OCI-LY1 (cell line): ENCODE measurements around the gene UGGT1.

Experiments used
- H2AFZ ChIP-seq: fragments of 200-600 bp; sonication (generic), shearing (Covaris generic); 2 replicates; pipeline ENCODE4 v1.6.0; 2014; ENCODE audit warnings: antibody characterized with exemption, mild to moderate bottlenecking, low read length
- H3F3A ChIP-seq: fragments of 200-600 bp; sonication (generic), shearing (Covaris generic); 2 replicates; pipeline ENCODE4 v1.6.0; 2014; ENCODE audit warnings: mild to moderate bottlenecking, antibody characterized with exemption, low read length, moderate library complexity; ENCODE audit not compliant: insufficient read depth
- H3K27ac ChIP-seq: fragments of 200-600 bp; sonication (generic); 2 replicates; pipeline ENCODE4 v1.5.1; 2014; ENCODE audit warnings: low read length, mixed run types, mild to moderate bottlenecking, low read depth; ENCODE audit not compliant: poor library complexity, severe bottlenecking
- H3K27me3 ChIP-seq: fragments of 200-600 bp; sonication (generic); 2 replicates; pipeline ENCODE4 v1.6.0; 2014; ENCODE audit warnings: antibody characterized with exemption, mild to moderate bottlenecking, low read length, moderate library complexity; ENCODE audit not compliant: insufficient read depth
- H3K36me3 ChIP-seq: fragments of 200-600 bp; sonication (generic); 2 replicates; pipeline ENCODE4 v1.6.1; 2014; ENCODE audit warnings: mild to moderate bottlenecking, antibody characterized with exemption, low read length, moderate library complexity, mixed read lengths; ENCODE audit not compliant: insufficient read depth
- H3K4me1 ChIP-seq: fragments of 200-600 bp; sonication (generic); 2 replicates; pipeline ENCODE4 v1.5.1; 2014; ENCODE audit warnings: mild to moderate bottlenecking, low read length, moderate library complexity; ENCODE audit not compliant: insufficient read depth, severe bottlenecking
- H3K4me2 ChIP-seq: fragments of 200-600 bp; sonication (generic), shearing (Covaris generic); 2 replicates; pipeline ENCODE4 v1.6.1; 2014; ENCODE audit warnings: low read length
- H3K4me3 ChIP-seq: fragments of 200-600 bp; sonication (generic); 2 replicates; pipeline ENCODE4 v1.5.1; 2014; ENCODE audit warnings: low read length, low read depth, mild to moderate bottlenecking, mixed read lengths; ENCODE audit not compliant: poor library complexity, severe bottlenecking
- H3K79me2 ChIP-seq: fragments of 200-600 bp; shearing (Covaris generic); 2 replicates; pipeline ENCODE4 v1.6.1; 2016; ENCODE audit warnings: mixed run types, low read length, mixed read lengths; ENCODE audit not compliant: insufficient read depth
- H3K9ac ChIP-seq: fragments of 200-600 bp; sonication (generic), shearing (Covaris generic); 2 replicates; pipeline ENCODE4 v1.6.1; 2014; ENCODE audit warnings: mild to moderate bottlenecking, low read length, mixed read lengths
- H3K9me2 ChIP-seq: fragments of 200-600 bp; sonication (generic), shearing (Covaris generic); 2 replicates; pipeline ENCODE4 v1.6.1; 2014; ENCODE audit warnings: low read depth, mild to moderate bottlenecking, low read length, mixed read lengths
- H3K9me3 ChIP-seq: fragments of 200-600 bp; shearing (Covaris generic); 2 replicates; pipeline ENCODE4 v1.6.1; 2014; ENCODE audit warnings: low read length, mixed read lengths
- H4K20me1 ChIP-seq: fragments of 200-600 bp; sonication (generic), shearing (Covaris generic); 2 replicates; pipeline ENCODE4 v1.6.0; 2016; ENCODE audit warnings: mild to moderate bottlenecking, low read length; ENCODE audit not compliant: insufficient read depth
- EZH2 ChIP-seq: fragments of 200-600 bp; sonication (generic), shearing (Covaris generic); IDR thresholded peaks from 2 replicates; pipeline ENCODE4 v1.8.0; 2017; ENCODE audit warnings: borderline replicate concordance, mixed run types, mild to moderate bottlenecking, antibody characterized with exemption, low read length, moderate library complexity, mixed read lengths
- TF ChIP-seq, protein P1 (sequence below): fragments of 200-600 bp; sonication (generic), shearing (Covaris generic); IDR thresholded peaks from 2 replicates; pipeline ENCODE4 v1.5.1; 2017; ENCODE audit warnings: mild to moderate bottlenecking, antibody characterized with exemption, low read length, moderate library complexity, mixed read lengths

UGGT1 gene

DNA sequence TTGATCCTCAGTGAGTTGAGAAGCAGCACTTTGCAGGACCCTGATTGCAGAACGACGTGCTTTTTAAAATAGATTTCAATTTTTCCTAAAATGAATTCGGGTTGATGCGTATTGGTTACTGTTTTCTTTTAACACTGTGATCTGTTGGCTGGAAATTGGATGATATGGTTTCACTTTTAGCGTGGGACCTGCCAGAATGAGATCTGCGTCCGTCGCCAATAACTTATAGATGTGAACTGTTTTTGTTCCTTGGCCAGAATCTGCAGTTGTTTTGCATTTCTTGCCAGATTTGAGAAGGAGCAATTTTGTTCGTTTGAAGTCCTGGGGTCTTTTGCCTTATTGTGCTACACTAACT lies 703 bp downstream of the UGGT1 start:
- Histone ChIP-seq H3K27ac (peak overlapping the region; percentile 38), H3K9ac (peak overlapping the region; percentile 90), H2AFZ (no peak overlapping the region), H3K36me3 (peaks cover 9% of the 10 kb centered on the region; the same call in 1 of the 2 replicates), H3K79me2 (peaks cover 48% of the 10 kb centered on the region), H3K4me2 (peak overlapping the region; percentile 85), H3K9me3 (no peaks in the 10 kb centered on the region), H3K4me1 (peaks cover 42% of the 10 kb centered on the region), H4K20me1 (no peaks in the 10 kb centered on the region), H3K9me2 (no peaks in the 10 kb centered on the region), H3K27me3 (no peaks in the 10 kb centered on the region), H3F3A (peaks cover 3% of the 10 kb centered on the region; the same call in 1 of the 2 replicates), H3K4me3 (peak overlapping the region; percentile 97)
- no peak for TF ChIP-seq EZH2
- TF ChIP-seq, protein P1, sequence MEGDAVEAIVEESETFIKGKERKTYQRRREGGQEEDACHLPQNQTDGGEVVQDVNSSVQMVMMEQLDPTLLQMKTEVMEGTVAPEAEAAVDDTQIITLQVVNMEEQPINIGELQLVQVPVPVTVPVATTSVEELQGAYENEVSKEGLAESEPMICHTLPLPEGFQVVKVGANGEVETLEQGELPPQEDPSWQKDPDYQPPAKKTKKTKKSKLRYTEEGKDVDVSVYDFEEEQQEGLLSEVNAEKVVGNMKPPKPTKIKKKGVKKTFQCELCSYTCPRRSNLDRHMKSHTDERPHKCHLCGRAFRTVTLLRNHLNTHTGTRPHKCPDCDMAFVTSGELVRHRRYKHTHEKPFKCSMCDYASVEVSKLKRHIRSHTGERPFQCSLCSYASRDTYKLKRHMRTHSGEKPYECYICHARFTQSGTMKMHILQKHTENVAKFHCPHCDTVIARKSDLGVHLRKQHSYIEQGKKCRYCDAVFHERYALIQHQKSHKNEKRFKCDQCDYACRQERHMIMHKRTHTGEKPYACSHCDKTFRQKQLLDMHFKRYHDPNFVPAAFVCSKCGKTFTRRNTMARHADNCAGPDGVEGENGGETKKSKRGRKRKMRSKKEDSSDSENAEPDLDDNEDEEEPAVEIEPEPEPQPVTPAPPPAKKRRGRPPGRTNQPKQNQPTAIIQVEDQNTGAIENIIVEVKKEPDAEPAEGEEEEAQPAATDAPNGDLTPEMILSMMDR = no peak

- Histone ChIP-seq H3K4me2 (peak overlapping the region; percentile 85), H3K27ac (peak overlapping the region; percentile 37), H4K20me1 (no peaks in the 10 kb centered on the region), H3F3A (peaks cover 3% of the 10 kb centered on the region; the same call in 1 of the 2 replicates), H2AFZ (no peak overlapping the region), H3K9ac (peak overlapping the region; percentile 46; the same call in 1 of the 2 replicates), H3K36me3 (peaks cover 14% of the 10 kb centered on the region), H3K4me1 (peaks cover 42% of the 10 kb centered on the region), H3K27me3 (no peaks in the 10 kb centered on the region), H3K9me2 (no peaks in the 10 kb centered on the region), H3K9me3 (no peaks in the 10 kb centered on the region), H3K79me2 (peaks cover 53% of the 10 kb centered on the region), H3K4me3 (peak overlapping the region; percentile 97)
- no peak for TF ChIP-seq EZH2
- TF ChIP-seq, protein P1 = no peak
These were observed 1.7 kb downstream of the UGGT1 start for GRCh38 chr2:128092656-128093055.

DNA sequence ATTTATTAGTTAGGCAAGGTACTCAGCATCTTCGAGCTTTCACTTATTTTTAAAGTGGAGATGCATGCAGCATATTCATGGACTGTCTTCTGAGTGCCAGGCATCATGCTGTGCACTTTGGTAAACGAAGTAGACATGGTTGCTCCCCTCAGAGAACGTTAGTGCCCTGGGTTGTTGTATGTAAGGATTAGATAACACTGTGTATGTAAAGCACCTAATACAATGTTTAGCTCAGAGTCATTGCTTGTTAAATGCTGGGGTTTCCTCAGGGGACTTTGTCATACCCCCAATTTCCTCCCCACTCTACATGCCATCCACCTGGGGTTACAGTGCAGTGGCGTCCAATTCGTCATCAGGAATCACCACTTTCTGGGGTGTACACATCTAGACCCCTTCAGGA lies 2.8 kb downstream of the UGGT1 start:
- peak overlapping the region; percentile 46; the same call in 1 of the 2 replicates for H3K9ac ChIP-seq
- H3K4me3 ChIP-seq = peak overlapping the region; percentile 97
- peaks cover 53% of the 10 kb centered on the region for H3K79me2 ChIP-seq
- peak overlapping the region; percentile 85 for H3K4me2 ChIP-seq
- no peaks in the 10 kb centered on the region for H4K20me1 ChIP-seq
- H3K27me3 ChIP-seq = no peaks in the 10 kb centered on the region
- H3K4me1 ChIP-seq = peaks cover 42% of the 10 kb centered on the region
- H2AFZ ChIP-seq = no peak overlapping the region
- peaks cover 25% of the 10 kb centered on the region for H3K36me3 ChIP-seq
- H3K27ac ChIP-seq = peak overlapping the region; percentile 37
- H3K9me2 ChIP-seq = no peaks in the 10 kb centered on the region
- 0 out of 2 replicates have a peak, but pooled peaks cover 1% of the 10 kb centered on the region for H3F3A ChIP-seq
- TF ChIP-seq, protein P1 = no peak
- TF ChIP-seq EZH2 = no peak
- no peaks in the 10 kb centered on the region for H3K9me3 ChIP-seq
